Glutamatergic neuron (in vitro differentiated cells): Measurements from ENCODE around the gene PTPRH. TPM values are rescaled to one million over a fixed set of nuclear protein-coding genes. Genes with fewer than 3 reads are reported as not detected.

Source experiments
- DNase-seq: peaks from one replicate; pipeline ENCODE4 v3.0.0; 2022
- H3K27ac Mint-ChIP-seq: one replicate; pipeline ENCODE4 v1.8.0; 2020; ENCODE audit warnings: mild to moderate bottlenecking, mixed read lengths, inconsistent platforms; ENCODE audit not compliant: unreplicated experiment
- H3K27me3 Mint-ChIP-seq: one replicate; pipeline ENCODE4 v1.8.0; 2020; ENCODE audit warnings: mild to moderate bottlenecking, moderate library complexity, mixed read lengths, inconsistent platforms; ENCODE audit not compliant: unreplicated experiment
- H3K36me3 Mint-ChIP-seq: one replicate; pipeline ENCODE4 v1.8.0; 2020; ENCODE audit warnings: mild to moderate bottlenecking, mixed read lengths, inconsistent platforms; ENCODE audit not compliant: unreplicated experiment
- H3K4me1 Mint-ChIP-seq: one replicate; pipeline ENCODE4 v1.8.0; 2020; ENCODE audit warnings: mild to moderate bottlenecking, low read depth, mixed read lengths, inconsistent platforms; ENCODE audit not compliant: unreplicated experiment
- H3K4me3 Mint-ChIP-seq: one replicate; pipeline ENCODE4 v1.8.0; 2020; ENCODE audit warnings: mild to moderate bottlenecking, mixed read lengths, inconsistent platforms; ENCODE audit not compliant: unreplicated experiment
- H3K9me3 Mint-ChIP-seq: one replicate; pipeline ENCODE4 v1.8.0; 2020; ENCODE audit warnings: mild to moderate bottlenecking, moderate library complexity, mixed read lengths, inconsistent platforms; ENCODE audit not compliant: unreplicated experiment
- total RNA-seq: library from RNA; stranded (reverse); fragmentation: NEBNext Ultra II Directional; extraction: Animal tissue kit (Norgen Biotek cat#: 25700); gene quantifications from one replicate; pipeline ENCODE4 v1.2.1, GENCODE V29; 2021; ENCODE audit not compliant: unreplicated experiment
- TF ChIP-seq, protein P1 (sequence below): fragments of 200-600 bp; sonication (generic); IDR thresholded peaks from one replicate; pipeline ENCODE4 v1.5.0; 2021; ENCODE audit not compliant: partially characterized antibody, unreplicated experiment

Gene PTPRH
- total RNA-seq, 1 donor from 2014 or later = 7.4 TPM

DNA sequence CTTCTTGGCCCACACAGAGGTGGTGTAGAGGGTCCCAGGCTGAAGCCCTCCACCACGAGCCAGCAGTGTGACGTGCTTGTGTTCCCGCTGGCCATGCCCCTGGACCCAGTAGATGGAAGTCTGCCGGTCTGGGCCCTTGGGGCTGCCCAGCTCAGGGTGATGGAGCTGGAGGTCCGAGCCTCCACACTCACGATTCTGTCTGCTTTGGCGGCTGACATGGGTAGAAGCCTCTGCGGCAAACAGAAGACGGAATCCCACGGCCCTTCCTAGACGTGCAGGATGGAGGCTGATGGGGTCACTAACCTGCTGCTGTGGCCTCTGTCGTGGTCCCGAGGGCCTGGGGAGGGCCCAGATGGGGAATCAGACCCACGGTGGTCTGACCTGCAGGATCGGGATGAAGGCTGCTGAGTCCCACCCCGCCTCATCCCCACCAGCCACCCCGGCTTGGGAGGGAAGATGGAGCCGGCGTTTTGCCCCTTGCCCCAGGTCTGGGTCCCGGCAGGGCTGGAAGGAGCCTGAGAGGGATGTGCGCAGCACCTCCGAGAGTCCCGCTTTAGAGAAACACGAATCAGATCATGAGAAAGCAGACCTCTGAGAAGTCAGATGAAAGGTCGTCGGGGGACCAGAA is 14.9 kb upstream of the PTPRH start:
- TF ChIP-seq, protein P1, sequence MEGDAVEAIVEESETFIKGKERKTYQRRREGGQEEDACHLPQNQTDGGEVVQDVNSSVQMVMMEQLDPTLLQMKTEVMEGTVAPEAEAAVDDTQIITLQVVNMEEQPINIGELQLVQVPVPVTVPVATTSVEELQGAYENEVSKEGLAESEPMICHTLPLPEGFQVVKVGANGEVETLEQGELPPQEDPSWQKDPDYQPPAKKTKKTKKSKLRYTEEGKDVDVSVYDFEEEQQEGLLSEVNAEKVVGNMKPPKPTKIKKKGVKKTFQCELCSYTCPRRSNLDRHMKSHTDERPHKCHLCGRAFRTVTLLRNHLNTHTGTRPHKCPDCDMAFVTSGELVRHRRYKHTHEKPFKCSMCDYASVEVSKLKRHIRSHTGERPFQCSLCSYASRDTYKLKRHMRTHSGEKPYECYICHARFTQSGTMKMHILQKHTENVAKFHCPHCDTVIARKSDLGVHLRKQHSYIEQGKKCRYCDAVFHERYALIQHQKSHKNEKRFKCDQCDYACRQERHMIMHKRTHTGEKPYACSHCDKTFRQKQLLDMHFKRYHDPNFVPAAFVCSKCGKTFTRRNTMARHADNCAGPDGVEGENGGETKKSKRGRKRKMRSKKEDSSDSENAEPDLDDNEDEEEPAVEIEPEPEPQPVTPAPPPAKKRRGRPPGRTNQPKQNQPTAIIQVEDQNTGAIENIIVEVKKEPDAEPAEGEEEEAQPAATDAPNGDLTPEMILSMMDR = no peak
- H3K9me3 Mint-ChIP-seq = peaks cover 8% of the 10 kb centered on the region
- no peak for DNase-seq
- peaks cover 3% of the 10 kb centered on the region for H3K4me1 Mint-ChIP-seq
- H3K4me3 Mint-ChIP-seq = no peak overlapping the region
- no peak overlapping the region for H3K27ac Mint-ChIP-seq
- peaks cover 16% of the 10 kb centered on the region for H3K36me3 Mint-ChIP-seq
- peaks cover 8% of the 10 kb centered on the region for H3K27me3 Mint-ChIP-seq

DNA sequence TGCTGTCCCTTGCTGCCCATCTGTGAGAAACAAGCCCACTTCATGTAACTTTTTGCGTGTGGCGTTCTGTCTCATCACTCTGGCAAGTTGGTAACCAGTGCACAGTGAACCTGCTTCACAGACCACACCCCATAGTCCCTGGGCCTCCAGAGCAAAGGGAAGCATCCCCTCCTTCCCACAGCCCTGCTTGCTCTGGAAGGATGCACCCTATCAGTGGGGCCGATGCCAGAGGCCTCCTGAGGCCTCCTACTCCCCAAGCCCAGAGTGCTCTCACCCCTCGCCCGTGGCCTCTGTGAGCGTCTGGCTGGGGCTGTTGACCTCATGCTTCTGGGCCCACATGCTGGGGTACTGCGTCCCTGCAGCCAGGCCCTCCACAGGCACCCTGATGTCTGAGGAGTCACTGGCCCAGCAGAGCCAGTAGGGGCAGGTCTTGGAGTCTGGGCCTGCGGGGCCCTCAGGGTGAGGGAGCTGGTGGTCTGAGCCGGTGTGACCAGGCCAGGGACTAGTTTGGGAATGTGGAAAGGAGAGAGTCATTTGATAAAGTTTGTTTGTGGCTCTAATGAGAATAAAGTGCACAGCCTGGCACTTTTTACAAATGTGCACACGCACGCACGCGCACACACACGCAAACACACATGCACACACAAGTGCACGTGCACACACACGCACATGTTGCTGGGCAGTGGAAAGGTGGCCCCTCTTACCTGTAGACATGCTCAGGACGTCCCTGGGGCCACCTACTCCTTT is 14.2 kb upstream of the PTPRH start:
- H3K9me3 Mint-ChIP-seq = peaks cover 8% of the 10 kb centered on the region
- no peak overlapping the region for H3K4me3 Mint-ChIP-seq
- H3K27me3 Mint-ChIP-seq = peaks cover 8% of the 10 kb centered on the region
- TF ChIP-seq, protein P1 = no peak
- no peak for DNase-seq
- no peak overlapping the region for H3K27ac Mint-ChIP-seq
- peaks cover 3% of the 10 kb centered on the region for H3K4me1 Mint-ChIP-seq
- H3K36me3 Mint-ChIP-seq = peaks cover 16% of the 10 kb centered on the region

DNA sequence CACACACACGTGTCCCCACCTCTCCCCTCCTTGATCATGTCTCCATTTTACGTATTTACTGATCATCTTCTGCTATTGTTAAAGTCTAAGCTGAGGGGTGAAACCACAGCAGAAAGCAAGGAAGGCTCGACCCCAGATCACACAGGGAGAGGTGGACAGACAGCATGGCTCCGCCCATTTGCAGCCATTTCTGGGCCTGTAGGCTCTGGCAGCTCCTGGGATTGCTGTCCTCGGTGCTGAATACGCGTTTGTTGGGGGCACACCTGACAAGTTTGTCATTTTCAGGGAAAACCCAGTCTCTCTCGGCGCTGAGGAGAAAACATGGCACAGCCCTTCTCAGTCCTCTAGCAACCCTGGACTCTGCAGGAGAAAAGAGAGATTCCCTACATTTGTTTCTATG is 11.2 kb upstream of the PTPRH start:
- Mint-ChIP-seq H3K9me3 (peaks cover 12% of the 10 kb centered on the region), H3K4me1 (peaks cover 1% of the 10 kb centered on the region), H3K27ac (no peak overlapping the region), H3K36me3 (peaks cover 24% of the 10 kb centered on the region), H3K4me3 (no peak overlapping the region), H3K27me3 (peaks cover 9% of the 10 kb centered on the region)
- no peak for DNase-seq
- TF ChIP-seq, protein P1 = no peak

DNA sequence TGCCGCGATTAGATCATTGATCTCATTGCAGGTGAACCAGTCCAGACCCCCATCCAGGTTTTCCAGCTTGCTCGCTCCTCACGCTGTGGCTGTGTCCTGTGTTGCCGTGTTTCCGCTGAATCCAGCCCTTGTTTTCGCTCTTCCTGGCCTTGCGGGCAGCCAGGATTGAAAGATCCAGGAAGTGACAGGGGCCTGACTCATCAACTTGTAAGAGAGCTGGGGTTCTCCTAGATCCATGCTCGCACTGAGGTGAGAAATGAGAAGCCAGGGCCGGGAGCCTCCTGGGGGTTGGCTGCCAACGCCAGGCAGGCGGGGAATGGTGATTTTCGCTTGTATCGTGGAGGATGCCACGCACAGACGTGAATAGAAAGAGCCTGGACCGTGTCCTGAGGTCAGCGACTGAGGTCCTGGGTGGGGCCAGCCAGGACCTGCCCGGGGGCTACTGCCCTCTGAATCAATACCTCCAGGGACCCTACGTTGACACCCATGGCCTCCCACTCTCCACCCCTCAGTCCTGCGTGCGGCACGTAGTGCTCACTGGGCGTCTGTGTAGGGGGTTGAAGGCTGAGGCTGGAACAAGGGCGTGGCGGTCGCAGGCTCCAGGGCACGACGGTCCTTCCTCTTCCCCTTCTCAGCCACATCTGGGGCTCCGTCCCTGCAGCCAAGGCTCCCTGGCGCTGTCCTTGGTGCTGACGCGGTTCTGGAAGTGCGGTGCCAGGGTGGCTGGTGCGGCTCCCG is 7.3 kb upstream of the PTPRH start:
- Mint-ChIP-seq H3K36me3 (peaks cover 25% of the 10 kb centered on the region), H3K4me3 (peak overlapping the region; percentile 96), H3K27ac (peak overlapping the region; percentile 99), H3K9me3 (peaks cover 16% of the 10 kb centered on the region), H3K4me1 (peaks cover 1% of the 10 kb centered on the region), H3K27me3 (peaks cover 12% of the 10 kb centered on the region)
- peak; percentile 88 for DNase-seq
- TF ChIP-seq, protein P1 = no peak
